NT2/D1 (cell line): ENCODE results near the gene TSFM.

Experiments
- DNase-seq: peaks from one replicate; pipeline ENCODE4 v3.0.0-alpha.2; 2011; ENCODE audit warnings: low read depth, low spot score
- H3K27me3 ChIP-seq: 2 replicates; pipeline ENCODE4 v1.6.0; 2011; ENCODE audit warnings: mild to moderate bottlenecking; ENCODE audit not compliant: insufficient read length, insufficient read depth
- H3K36me3 ChIP-seq: 2 replicates; pipeline ENCODE4 v1.6.1; 2011; ENCODE audit warnings: mild to moderate bottlenecking, low read length, mixed read lengths; ENCODE audit not compliant: insufficient read depth, insufficient read length
- H3K4me1 ChIP-seq: 2 replicates; pipeline ENCODE4 v1.5.1; 2011; ENCODE audit not compliant: insufficient read depth, insufficient read length
- H3K4me3 ChIP-seq: 2 replicates; pipeline ENCODE4 v1.5.1; 2011; ENCODE audit warnings: low read depth; ENCODE audit not compliant: insufficient read length
- H3K9ac ChIP-seq: 2 replicates; pipeline ENCODE4 v1.6.0; 2011; ENCODE audit warnings: low read depth; ENCODE audit not compliant: insufficient read length
- H3K9me3 ChIP-seq: 2 replicates; pipeline ENCODE4 v1.5.1; 2011; ENCODE audit warnings: mild to moderate bottlenecking, low read length; ENCODE audit not compliant: insufficient read depth
- SUZ12 ChIP-seq: IDR thresholded peaks from 2 replicates; pipeline ENCODE4 v1.6.1; 2011; ENCODE audit not compliant: insufficient read length, insufficient read depth; ENCODE audit errors: extremely low read depth
- YY1 ChIP-seq: IDR thresholded peaks from 2 replicates; pipeline ENCODE4 v1.6.1; 2011; ENCODE audit not compliant: insufficient read length, insufficient read depth
- ZNF274 ChIP-seq: IDR thresholded peaks from 2 replicates; pipeline ENCODE4 v1.6.1; 2011; ENCODE audit warnings: mild to moderate bottlenecking, low read depth, low read length

The TSFM gene

DNA sequence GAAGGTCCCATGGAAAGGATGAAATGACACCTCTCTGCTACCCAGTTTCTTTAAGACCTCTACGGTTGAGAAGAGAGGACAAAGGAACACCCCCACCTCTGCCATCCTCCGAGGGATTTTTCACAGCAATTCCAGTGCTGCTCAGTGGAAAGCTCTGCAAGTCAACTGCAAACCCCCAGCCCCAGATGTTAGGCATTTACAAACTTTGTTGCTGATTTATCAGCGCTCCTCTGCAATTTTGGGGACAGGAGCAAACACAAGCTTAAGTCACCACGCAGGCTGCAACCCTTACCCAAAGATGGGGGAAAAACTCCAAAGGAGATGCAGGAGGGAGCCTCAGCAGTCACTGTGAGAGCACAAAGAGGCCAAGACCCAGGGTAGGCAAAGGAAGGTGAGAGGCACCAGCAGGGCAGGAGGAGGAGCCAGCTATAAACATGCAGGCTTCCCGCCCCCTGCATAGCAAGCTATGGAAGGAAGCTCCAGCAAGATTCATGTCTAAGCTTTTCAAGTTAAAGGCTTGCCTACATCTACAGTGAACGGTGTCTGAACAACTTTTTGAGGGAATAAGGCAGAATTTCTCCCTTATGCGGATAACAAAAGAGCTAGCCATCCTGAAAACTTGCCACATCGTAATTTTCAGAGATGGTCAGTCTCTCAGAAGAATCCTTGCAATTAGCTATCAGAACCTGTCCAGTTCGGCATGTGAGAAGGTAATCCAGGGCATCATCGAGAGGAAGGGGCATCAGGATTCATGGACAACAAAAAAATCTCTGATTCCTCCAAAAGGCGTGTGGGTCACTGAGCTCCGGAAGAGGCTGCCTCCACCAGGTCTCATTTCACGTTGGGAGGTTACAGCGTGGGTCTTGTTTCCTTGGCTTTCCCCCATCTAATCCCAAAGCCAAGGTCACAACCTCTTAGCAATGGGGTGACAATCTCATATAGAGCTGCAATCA lies 60.0 kb downstream of the TSFM start:
- Histone ChIP-seq H3K36me3 (no peaks in the 10 kb centered on the region), H3K4me1 (peaks cover 40% of the 10 kb centered on the region), H3K4me3 (peak overlapping the region; percentile 2), H3K9ac (peak overlapping the region; percentile 52), H3K9me3 (no peaks in the 10 kb centered on the region), H3K27me3 (no peaks in the 10 kb centered on the region)
- TF ChIP-seq ZNF274 (no peak), YY1 (no peak), SUZ12 (no peak)
- no peak for DNase-seq

GRCh38 chr12:57844709-57845477 lies 62.3 kb downstream of the TSFM start:
- Histone ChIP-seq H3K9me3 (no peaks in the 10 kb centered on the region), H3K27me3 (peaks cover 2% of the 10 kb centered on the region), H3K36me3 (no peaks in the 10 kb centered on the region), H3K9ac (peak overlapping the region; percentile 97), H3K4me3 (peak overlapping the region; percentile 97), H3K4me1 (peaks cover 29% of the 10 kb centered on the region)
- no peak for DNase-seq
- TF ChIP-seq YY1 = no peak

GRCh38 chr12:57845478-57846284 lies 63.1 kb downstream of the TSFM start:
- H3K9ac ChIP-seq = peak overlapping the region; percentile 97
- DNase-seq = no peak
- no peaks in the 10 kb centered on the region for H3K9me3 ChIP-seq
- no peak for TF ChIP-seq ZNF274
- no peak for TF ChIP-seq SUZ12
- no peak for TF ChIP-seq YY1
- H3K4me3 ChIP-seq = peak overlapping the region; percentile 97
- H3K27me3 ChIP-seq = peaks cover 9% of the 10 kb centered on the region
- H3K36me3 ChIP-seq = no peaks in the 10 kb centered on the region
- peaks cover 22% of the 10 kb centered on the region for H3K4me1 ChIP-seq

- no peak for DNase-seq
- TF ChIP-seq SUZ12 (no peak), ZNF274 (no peak), YY1 (no peak)
- H3K4me1 ChIP-seq = peaks cover 19% of the 10 kb centered on the region
- H3K4me3 ChIP-seq = peak overlapping the region; percentile 97
- H3K9me3 ChIP-seq = no peaks in the 10 kb centered on the region
- peak overlapping the region; percentile 97 for H3K9ac ChIP-seq
- H3K36me3 ChIP-seq = no peaks in the 10 kb centered on the region
- peaks cover 10% of the 10 kb centered on the region for H3K27me3 ChIP-seq
Observed at GRCh38 chr12:57846285-57846576, 63.6 kb downstream of the TSFM start.

DNA sequence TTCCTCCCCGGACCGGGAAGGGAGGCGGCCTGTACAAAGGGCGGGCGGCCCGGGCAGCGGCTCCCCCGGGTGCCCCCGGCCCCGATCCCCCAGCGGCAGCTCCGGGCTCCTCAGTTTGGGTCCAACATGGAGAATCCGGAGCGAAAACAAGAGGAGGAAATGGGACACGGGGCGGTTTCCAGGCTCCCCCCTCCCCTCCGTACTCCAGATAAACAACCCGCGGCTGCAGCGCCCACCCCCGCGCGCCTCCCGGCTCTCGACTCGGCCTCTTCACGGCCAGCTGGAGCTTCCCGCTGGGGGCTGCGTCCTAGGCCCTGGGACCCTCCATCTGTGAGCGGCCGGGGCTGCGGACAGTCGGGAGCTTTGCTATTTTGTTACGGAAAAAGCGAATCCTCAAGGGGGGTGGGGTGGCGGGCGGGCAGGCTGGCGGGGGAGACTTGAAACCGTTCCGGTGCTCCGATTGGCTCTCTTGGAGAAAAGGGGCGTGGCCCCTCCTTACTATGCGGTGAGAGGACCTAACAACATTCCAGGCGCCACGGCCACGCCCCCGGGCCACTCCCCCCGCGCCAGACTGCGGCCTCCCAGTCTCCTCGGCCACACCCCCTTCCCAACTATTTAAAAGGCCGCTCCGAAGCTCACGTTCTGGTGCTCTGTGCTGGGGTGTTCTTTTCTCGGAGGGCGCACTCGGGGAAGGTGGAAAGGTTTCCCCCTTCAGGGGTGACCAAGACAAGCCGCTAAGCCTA lies 64.2 kb downstream of the TSFM start, which contains the start of gene CTDSP2:
TSS of gene CTDSP2 (minus strand) at position 153 of the 743 bp plus-strand sequence. CDS start 294 bp downstream, outside the sequence.
- DNase-seq = peak; percentile 98
- peaks cover 18% of the 10 kb centered on the region for H3K4me1 ChIP-seq
- no peaks in the 10 kb centered on the region for H3K9me3 ChIP-seq

More for the DNA sequence above, 64.2 kb downstream of the TSFM start, which contains the start of gene CTDSP2:
- peak within 1 kb of the TSS; percentile 97 for H3K4me3 ChIP-seq
- H3K27me3 ChIP-seq = peaks cover 10% of the 10 kb centered on the region
- no peaks in the 10 kb centered on the region for H3K36me3 ChIP-seq
- peak within 1 kb of the TSS; percentile 97 for H3K9ac ChIP-seq
- no peak for TF ChIP-seq SUZ12
- no peak for TF ChIP-seq ZNF274
- TF ChIP-seq YY1 = no peak
